ENCODE results near the gene RAD9A.

The RAD9A gene

DNA sequence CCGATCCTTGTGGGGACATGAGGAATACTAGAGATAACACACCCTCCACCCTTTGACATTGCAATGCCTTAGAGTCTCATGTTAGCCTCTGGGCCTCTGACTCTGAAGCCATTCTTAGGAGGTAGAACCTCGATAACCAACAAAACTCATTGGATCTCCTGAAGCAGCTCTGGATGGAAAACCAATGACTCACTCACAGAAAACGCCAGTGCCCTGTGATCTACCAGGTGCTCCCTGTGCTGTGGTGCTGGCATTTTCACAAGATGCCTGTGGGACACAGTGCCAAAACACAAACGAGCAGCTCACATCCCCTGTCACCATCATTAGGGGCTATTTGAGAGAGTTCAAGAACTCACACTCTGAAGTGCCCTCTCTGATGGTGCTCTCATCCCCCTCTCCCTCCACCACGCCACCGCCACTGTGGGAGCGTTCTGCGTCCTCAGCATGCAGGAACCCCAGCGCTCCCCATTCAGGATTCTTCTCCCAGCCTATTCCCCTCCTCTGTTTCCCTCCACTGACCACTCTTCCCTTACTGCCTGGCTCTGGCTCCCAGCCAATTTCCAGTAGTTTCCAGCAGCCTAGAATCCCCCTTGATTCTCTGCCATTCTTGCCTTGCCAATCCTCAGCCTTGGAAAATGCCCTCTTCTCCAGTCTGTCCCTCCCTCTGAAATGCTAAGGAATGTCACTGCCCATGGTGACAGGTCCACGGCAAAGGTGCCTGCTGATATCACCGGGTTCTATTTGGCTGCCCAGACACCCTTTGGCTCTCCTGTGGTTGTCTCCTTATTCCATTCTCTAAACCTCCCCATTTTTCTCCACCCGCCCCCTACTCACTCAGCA, 33.7 kb upstream of the RAD9A start:
- peak; percentile 56 for DNase-seq

DNA sequence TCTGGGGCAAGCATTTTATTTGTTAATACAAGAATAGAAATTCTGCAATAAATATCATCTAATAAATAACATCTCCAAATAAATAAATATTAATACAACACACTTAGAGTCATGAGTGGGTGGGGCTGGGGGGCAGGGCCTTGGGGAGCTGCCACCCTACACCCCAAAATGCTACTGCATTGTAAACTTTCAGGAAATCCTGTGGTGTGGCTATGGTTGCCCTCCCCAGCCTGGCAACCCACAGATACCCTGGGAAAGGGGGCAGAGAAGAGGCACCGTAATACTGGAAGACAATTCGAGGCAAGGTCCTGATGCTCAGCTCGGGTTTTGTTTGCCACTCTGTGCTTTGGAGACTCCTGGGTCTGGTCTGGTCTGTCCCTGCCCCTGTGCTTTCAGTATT, 27.6 kb upstream of the RAD9A start:
- DNase-seq = no peak

DNA sequence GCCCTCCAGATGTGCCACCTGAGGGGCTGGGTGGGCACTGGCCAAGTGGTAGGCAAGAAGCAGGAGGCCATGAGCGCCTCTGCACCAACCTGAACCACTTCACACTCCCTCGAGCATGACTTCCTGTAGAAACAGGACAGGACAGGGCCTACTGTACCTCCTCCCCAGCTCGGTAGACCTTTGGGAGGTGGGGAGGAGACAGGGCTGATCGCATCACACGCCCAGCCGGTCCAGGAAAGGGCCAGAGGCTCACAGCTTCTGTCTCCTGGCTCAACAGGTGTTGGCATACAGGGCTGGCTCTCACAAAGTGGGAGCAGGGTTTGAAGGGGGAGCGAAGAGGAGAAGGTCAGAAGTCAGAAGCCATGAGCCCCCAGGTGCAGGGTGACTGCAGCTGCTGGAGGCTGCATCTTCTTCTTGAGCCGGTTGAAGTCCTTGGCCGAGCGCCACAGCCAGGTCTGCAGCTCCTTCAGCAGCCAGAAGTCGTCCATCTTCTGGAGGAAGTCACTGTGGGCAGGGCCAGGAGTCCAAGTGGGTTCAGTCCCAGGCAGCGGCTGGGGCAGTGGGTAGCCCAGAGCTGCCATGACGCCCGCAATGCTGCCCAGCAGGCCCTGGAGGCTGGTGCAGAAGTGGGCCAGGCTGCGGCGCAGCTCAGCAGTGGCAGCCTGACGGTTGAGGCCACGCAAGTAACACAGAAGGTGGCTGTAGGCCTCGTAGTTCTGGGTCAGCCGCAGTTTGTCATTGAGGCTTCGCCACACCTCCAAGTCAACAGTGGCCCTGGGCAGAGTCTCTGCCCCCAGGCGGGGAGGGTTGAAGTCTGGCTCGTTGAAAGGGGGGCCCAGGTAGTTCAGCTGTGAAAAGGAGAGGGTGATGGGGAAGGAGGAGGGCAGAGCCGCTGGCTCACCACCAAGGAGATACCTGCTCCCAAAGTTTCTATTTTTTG, 26.7 kb upstream of the RAD9A start:
- DNase-seq = no peak

DNA sequence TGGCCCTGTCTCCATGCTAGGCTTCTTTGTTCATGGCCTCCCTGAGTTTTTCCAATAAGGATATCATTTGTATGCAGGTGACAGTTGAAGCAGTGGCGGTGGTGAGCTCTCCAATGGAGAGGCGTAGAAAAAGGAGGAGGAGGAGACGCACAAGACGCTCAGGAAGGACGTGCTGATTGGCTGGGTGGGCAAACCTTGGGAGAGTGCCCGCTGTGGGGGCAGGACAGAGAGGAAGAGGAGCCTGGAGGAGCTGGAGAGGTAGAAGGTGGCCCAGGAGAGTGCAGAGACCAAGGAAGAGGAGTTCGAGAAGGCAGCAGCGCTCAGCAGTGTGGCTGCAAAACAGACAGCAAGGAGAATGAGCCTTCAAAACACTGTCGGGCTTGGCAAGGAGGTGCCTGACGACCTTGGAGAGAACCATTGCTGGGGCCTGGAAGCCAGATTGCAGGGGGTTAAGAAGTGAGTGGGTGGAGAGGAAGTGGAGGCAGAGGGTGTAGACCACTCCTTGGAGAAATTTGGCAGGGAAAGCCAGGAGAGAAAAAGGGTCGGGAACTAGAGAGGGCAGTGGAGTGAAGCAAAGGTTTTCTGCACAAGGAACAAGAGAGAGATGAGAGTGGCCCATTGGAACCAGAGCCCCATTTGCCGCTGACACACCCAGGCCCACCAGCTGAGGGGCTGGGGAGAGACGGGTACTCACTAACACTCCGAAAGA, 25.9 kb upstream of the RAD9A start:
- DNase-seq = no peak

DNA sequence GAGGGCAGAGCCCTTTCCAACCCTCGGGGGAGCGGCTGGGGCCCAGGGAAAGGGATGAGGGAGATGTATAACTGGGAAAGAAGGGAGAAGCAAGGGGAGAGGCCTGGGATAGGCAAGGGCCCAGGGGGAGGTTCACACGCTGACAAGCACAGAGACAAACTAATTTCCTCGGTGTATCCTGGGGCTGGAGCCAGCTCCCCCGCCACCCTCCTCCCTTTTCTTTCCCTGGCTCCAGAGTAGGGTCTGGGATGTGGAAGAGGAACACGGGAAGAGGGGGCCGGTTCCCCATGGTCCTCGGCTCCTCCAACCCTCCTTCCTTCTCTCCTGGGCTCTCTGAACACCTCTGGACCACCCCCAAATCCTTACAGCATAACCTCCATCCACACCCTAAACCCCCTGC, 25.2 kb upstream of the RAD9A start:
- no peak for DNase-seq

DNA sequence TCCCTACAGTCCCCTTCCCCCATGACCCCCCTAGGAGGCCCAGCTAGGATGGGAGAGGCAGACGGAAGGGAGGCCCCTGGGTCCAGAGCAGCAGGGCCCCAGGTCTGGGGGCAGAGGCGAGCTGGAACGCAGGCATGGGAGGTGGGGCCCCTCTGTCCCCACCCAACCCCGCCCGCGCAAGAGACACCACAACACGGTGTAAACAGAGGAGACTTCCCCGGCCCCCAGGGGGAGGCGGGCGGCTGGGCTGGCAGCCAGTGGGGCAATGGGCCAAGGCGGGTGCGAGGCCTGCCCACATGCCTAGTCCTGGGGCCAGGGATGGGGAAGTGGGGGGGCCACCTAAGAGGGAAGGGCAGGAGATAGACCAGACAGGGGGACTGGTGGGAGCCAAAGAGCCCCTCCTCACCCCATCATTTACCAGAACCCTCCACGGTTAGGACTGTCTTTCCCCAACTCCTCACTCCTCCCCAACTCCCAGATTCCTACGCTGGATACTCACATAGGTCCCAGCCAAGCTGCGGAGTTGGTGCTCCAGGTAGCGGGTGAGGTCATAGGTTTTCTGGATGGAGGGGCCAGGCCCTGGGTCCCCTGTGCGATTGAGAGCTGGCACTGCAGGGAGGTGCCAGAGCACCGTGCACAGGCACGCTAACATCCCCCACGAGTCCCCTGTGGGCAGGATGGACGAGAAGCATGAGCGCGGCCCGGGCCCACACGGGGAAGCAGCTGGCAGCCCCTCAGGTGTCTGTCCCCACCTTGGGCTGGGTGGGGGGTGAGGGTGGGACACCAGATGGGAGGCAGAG, 24.6 kb upstream of the RAD9A start:
- no peak for DNase-seq

DNA sequence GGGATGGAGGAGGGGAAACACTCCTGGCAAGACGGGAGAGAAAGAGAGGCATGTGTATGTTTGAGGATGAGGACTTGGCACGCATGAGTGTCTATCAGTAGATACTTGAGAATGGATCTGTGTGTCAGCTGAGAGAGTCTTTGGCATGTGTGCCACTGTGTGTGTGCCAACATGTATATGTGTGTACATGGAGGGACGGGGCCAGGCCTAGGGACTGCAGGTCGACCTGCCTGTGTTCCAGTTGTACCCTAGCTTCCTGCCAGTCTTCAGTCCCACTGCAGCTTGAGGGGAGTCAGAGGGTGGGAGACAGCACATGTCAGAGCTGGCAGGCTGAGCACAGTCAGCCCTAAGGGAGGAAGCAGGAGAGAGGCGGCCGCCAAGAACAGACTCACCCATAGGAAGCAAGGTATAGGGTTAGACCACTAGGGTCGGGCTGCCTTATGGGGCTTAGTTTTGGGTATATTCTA, 24.0 kb upstream of the RAD9A start:
- no peak for DNase-seq

DNA sequence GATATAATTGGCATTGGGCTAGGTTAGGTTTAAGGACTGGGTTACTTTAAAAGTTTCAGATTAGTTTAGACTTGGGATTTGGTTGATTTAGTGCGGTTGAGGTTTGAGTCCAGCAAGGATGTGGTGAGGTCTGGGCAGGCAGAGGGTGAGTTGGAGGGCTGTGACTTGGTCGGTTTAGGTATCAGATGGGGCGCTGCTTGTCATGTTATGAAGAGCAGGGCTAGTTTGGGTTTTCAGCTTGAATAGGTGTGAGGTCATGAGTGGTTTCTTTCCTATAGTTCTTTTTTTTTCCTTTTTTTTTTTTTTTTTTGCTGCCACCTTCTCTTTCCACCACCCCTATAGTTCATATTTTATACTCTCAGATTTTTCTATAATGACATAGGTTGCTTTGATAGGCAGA, 23.2 kb upstream of the RAD9A start:
- no peak for DNase-seq

DNA sequence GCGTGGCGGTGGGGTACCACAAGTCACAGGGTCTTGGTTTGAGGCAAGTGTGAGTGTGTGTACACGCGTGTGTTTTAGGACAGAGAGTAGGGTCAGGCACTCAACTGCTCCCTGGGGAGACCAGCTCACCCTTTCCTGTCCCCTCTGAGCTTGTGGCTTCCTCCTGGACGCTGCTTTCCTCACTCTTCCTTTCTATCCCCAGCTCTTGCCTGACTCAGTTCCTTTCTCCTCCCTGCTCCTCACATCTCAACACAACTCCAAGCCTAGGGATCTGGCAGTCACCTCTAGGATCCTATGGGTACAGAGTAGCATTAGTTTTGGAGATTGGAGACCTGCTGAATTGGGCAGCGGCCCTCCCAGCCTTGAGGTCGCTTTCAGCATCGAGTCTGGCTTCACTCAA, 22.5 kb upstream of the RAD9A start:
- DNase-seq = no peak

DNA sequence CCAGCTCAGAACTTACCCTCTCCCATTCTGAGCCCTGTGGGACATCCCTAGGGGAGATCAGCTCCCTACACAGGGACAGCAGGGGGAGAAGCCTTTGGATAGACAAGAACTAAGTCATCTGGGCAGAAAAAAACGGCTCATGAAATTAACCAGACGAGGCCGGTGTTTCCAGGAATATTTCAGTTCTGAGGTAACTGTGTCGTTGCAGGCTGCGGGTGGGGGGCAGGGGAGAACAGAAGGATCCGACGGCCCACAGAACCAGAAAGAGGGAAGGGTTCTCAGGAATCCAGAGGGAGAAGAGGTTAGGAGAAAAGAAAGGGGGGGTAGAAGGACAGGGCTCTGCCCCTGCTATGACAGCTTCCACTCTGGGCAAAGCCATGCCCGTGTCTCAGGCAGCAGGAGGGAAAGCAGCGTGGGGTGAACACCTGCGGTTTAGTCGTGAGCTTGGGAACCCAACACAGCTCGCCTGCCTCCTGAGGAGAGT, 21.9 kb upstream of the RAD9A start:
- no peak for DNase-seq

DNA sequence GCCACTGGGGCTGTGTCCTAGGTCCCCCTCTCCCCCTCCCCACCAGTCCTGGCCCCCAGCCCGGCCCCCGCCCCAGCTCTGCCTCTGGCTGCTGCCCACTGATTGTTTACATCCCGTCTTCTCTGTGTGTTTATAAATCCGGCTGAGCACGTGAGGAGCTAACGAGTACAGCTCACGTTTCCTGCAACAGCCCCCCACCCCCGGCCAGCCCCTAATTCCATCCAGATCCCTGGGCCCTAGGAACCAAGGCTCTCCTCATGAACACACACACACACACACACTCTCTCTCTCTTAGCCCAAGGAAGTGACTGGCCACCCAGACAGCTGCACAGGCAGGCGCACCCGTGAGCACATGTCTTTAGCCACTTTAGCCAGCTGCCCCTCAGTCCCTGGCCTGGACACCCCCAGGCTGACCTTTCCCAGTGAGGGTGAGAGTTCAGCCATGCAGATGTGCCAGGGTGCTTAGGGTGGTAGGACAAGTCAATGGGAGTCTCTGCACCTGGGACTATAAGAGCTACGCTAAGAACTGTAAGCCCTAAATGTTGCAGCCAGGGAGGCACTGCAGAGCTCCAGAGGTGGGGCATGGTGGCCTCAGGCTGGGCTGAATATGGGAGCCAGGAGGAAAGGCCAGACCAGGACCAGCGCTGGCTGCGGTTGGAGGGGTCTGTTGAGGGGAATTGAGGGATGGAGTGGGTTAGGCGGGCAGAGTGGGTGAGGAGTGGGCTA, 21.3 kb upstream of the RAD9A start:
- DNase-seq = peak; percentile 57

DNA sequence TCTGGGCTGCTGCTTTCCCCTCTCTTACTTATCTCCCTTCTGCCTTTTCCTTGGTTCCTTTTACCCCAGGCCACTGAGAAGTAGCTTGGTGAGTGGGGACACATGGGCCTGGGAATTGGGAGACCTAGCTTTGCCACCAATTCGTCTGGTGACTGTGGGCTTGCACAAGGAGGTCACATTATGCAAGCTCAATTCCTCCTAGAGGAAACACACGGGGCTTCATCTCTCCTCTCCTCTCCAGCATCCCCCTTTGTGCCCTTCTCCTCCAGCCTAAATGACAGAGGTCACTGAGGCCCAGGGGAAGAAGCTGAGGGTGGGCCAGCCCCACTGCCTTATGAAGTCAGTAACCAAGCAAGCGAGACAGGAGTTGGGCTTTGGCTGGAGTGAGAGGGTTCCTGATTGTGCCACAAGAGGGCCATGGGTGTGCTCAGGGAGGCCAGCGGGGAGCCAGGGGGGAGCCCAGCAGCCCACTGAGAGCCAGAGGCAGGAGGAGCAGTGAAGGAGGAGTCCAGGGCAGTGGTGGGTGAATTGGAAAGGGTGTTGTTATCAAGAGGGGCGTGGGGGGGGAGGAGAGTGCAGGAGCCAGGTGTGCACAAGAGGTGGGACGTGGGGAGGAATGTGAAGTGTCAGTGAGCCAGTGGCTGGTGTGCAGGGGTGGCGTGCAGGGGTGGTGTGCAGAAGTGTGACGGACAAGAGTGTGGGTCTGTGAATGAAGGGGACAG, 20.4 kb upstream of the RAD9A start:
- peak; percentile 67 for DNase-seq

DNA sequence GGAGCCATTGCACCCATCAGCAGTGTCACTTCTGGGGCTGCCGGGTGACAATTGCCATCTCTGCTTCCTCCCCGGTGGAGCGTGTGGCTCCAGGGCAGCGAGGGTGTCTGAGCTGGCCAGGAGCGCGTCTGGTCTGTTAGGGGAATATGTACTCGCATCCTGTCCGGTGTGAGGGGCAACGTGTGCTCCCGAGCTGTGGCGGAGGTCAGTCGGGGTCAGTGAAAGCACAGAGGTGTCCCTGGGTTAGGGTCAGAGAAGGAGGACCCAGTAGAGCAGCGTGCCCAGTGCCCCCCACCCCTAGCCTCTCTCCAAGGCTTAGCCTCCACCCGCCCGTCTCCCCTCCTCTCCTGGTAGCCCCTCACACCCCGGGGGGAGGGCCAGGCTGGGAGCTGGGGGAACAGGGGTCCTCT, 19.9 kb upstream of the RAD9A start:
- DNase-seq = no peak

DNA sequence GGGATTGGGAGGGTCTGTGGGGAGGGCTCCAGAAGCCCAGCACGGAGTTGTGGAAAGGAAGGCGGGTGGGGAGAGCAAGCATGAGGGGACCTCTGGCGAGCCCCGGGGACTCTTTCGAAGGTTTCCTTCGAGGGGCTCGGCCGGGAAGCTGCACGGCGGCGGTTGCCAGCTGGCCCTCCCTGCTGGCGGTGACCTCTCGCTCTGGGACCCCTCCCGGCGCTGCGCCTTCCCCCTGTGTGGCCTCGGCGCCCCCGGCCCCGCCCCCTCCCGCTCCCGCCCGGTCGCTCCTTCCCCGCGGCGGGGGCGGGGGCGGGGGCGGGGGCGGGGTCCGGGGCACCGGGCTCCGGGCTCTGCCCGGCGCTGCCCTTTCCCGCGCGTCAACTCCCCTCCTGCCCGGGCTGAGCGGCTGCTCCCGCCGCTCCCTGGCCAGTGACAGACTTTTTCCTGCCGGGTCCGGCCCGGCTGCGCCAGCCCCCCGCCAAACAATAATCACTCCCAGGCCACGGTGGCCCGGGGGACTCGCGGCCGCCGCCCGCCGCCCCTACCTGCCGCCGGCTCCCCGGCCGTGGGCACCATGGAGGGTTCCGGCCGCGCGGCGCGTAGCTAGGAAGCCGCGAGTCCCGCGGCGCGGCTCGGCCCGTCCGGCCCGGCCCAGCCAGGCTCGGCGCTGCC, 19.3 kb upstream of the RAD9A start:
- DNase-seq = no peak

DNA sequence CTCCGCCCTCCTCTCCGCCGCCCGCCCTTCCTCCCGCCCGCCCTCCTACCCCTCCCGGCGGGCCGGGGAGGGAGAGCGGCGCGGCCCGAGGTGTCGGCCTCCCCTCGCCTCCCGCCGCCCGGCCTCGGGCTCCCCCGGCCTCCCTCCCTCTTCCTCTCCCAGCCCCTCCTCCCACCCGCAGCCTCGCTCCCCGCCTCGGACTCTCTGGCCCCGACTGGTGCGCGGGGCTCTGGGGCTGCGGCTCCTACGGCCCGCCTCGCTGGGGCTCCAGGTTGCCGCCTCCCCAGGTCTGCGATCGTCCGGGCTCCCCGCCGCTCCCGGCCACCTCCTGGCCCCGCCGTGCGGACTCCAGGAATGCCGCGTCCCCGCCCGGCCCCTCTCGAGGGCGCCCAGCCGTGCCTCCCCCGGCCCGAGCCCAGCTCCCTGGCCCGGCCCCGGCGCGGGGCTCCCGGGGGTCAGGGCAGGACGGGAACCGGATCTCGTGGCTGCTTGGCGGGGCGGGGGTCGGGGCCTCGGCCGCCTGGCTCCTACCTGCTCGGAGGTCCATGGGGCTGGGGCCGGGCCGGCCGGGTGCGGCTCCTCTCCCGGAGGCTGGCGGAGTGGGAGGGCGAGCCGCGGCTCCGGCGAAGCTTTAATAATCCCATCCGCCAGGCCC, 18.7 kb upstream of the RAD9A start, which contains the start of gene CLCF1:
Gene CLCF1, minus strand, starts transcription at position 606 of the 655 bp plus-strand sequence. Its CDS starts 59 bp downstream, at position 547.
- peak; percentile 57 for DNase-seq

DNA sequence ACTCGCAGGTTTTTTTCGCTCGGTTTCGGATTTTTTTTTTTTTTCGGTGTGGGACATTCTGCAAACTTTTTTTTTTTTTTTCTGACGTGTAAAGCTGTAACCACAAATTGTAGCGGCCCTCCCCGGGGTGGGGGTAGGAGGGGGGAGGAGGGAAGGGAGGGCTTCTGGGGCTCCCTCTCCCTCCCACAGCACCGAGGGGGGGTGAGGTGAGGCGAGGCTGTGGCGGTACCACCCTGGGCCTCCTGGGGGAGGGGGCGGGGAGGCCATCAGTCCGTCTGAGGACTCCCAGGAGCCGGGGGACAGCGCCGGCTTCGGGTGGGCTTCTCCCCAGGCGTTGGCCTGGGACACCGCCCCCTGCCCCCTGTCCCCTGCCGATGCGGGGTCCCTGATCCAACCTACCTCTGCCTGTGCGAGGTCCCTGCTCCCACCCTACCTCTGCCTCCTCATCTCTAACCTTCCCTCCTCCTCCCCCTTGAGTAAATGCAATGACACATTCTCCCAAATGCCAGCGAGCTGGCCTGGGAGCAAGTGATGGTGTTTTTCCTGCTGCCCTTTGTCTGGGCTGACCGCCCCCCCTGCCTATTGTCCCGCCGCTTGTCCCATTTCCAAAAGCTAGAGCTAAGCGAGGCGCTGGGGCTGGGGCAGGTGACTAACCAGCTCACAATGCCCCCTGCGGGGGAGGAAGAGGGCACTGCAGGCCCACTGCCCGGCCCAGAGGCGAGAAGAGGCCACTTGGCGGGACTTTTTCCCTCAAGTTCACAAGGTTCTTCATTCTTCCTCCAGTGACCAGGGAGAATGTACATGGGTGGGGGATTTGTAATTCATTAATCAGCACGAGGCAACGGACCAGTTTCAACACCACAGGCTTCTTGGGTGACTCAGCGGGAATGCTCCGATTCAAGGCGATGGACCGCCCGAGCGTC, 17.9 kb upstream of the RAD9A start:
- peak; percentile 98 for DNase-seq

DNA sequence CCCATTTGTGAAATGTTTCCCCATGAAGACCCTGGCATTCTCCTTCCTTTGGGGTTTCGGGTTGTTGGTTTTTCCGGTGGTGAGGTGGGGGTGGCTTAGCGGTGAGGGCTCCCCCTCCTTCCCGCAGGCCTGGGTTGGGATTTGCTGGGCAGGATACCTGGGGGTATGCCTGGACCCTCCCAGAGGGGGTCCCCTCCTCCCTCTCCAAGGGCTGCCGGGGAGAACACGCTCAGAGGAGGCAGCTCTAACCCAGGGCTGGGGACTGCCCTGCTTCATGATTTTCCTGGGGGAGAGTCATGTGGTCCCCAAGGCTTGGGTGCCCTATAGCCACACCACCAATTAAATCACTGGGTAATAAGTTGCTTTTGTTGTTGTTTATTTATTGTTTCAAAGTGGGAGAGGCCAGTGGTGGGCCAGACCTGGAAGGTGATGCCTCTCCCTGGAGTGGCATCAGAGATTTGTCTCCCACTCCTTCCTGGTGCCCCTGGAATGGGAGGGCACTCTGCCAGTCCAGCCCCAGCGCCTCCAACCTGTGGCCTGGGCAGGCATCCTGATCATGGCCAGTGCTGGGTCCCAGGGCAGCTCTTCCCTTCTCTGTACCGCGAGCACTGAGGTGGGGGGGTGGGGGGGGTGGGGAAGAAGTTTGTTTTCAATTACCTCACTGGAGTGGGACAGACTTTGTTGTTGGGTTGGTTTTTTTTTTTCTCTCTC, 17.1 kb upstream of the RAD9A start:
- peak; percentile 25 for DNase-seq
